C4-2B (cell line): Measurements from ENCODE around the gene CFAP210.

ENCODE experiments used
- ZFX ChIP-seq: fragments of 450-650 bp; IDR thresholded peaks from 2 replicates; pipeline ENCODE4 v1.6.1; 2017
- TF ChIP-seq, protein P1 (sequence below): fragments of 450-650 bp; conservative IDR thresholded peaks from 2 replicates; pipeline ENCODE4 v1.5.1; 2017; ENCODE audit warnings: mild to moderate bottlenecking

- TF ChIP-seq, protein P1, sequence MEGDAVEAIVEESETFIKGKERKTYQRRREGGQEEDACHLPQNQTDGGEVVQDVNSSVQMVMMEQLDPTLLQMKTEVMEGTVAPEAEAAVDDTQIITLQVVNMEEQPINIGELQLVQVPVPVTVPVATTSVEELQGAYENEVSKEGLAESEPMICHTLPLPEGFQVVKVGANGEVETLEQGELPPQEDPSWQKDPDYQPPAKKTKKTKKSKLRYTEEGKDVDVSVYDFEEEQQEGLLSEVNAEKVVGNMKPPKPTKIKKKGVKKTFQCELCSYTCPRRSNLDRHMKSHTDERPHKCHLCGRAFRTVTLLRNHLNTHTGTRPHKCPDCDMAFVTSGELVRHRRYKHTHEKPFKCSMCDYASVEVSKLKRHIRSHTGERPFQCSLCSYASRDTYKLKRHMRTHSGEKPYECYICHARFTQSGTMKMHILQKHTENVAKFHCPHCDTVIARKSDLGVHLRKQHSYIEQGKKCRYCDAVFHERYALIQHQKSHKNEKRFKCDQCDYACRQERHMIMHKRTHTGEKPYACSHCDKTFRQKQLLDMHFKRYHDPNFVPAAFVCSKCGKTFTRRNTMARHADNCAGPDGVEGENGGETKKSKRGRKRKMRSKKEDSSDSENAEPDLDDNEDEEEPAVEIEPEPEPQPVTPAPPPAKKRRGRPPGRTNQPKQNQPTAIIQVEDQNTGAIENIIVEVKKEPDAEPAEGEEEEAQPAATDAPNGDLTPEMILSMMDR = no peak
- no peak for TF ChIP-seq ZFX
These were observed 24.0 kb downstream of the CFAP210 start for GRCh38 chr2:169670215-169670651.
